Suppressor macrophage (primary cell): Measurements from ENCODE around the gene SSH2.
"Not testable (repeated sequence)": the region's sequence is repeated elsewhere in the genome, so short reads cannot be mapped to it uniquely, and the experiment has no call there.

Experiments
- DNase-seq, 4 experiments: peaks; one replicate each; pipeline ENCODE4 v3.0.0-alpha.2; 2020 to 2022

The SSH2 gene

DNA sequence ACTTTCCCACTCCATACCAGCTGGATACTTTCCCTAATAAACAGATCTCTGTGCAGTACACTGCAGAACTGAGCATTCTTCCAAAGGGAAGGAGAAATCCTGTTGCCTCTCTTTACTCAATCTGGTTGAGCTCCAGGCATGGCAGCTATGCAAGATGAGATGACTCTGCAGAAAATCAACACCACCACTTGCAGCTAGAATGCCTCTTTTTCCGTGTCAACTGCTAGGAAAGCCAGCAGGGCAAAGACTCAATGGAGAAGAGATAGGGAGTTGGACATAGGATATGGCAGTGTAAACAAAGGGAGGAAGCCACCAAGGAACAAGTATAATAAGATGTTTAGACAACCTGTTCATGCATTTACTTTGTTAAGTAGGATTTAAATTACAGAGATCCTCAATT is 266.9 kb downstream of the SSH2 start:
- no peak for DNase-seq

DNA sequence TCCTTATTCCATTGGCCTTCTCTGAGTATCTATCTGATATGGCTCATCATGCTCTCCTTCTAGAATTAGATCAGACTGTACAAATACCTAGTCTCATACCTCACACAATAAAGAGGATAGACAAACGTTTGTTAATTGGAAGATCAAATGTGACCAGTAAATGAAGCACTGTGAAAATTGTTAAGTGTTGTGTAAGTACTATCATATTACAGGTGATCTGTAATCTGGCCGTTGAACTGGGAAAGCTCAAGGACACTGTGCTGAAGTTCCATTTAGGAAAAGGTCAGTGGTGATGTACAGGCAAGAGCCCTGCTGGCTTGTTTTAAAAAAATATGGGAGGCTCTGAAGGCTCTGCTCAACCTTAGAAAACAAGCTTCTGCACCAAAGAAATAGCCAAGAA is 268.8 kb downstream of the SSH2 start:
- no peak for DNase-seq

DNA sequence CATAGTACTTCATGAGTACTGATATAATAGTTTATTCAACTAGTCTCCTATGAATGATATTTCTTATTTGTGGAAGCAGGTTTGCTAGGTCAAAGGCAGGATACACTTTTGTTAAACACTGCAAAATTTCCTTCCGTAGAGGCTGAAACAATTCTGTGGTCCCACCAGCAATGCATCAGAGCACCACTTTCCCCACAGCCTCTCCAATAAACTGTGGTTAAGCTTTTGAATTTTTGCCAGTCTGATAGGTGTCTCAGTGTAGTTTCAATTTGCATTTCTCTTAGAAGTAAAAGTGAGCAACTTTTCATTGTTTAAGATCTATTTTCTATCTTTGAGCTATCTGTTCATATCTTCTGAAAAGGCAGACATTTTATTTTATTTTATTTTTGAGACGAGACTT is 270.9 kb downstream of the SSH2 start:
- no peak for DNase-seq

DNA sequence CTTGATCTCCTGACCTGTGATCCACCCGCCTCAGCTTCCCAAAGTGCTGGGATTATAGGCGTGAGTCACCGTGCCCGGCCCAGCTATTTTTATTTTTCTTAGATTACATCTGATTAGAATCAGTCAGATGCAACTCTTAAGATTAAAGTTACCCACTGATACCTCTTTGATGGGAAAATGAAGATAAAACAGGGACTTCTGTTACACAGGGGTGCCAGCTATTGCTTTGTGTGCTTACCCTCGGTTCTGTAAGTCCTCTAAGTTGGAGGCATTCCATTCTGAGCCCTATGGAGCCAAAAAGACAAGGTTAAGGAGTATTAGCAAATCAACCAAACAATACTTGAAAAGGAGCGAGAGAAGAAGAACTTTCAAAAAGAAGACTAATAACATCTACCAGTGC is 274.7 kb downstream of the SSH2 start:
- DNase-seq, result no peak

DNA sequence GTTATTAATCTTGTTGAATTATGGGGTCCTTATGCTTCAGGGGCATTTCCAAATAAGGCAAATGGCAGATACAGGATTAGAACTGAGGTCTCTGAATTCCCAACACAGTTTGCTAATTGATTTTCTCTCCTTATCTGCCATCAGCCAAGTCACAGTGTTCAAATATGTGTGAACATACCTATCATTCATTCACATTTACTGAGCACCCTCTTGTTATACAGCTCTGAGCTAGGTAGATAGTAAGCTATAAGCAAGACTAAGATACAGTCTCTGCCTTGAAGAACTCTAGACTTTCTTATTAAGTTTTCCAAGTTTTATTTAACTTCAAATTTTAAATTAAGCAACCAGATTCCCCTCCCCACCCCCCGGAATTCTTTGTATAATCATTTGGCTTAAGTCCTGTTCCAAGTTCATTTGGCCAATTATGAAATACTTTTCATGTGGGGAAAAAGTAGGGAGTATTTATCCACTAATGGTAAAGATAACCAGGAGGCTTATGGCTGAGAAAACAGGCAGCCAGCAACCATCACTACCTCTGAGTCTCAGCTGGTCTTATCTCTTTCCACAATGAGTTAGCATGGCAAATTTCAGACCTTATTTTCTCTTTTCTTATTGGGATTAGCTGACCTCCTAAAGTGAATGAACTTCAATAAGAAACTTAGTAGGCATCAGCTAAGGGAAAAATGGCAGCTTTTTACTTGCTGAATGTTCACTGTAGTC is 275.9 kb downstream of the SSH2 start:
- no peak for DNase-seq

DNA sequence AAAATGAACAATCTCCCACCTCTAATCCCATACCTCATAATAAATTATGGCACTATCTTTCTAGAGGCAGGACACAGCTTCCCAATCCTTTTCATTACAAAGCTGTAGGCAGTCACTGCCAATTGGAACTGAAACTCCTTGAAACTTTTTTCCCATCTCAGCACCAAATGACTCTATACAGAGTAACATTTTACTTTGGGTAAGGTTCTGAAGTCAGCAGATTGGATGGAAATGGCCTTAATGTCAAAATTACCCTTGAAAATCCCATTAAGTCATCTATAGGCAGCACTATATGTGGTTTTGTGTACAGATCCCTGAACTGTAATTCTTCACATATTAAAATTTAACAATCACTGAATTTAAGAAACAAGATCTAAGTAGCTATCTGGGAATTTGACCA is 277.1 kb downstream of the SSH2 start:
- DNase-seq, result no peak

DNA sequence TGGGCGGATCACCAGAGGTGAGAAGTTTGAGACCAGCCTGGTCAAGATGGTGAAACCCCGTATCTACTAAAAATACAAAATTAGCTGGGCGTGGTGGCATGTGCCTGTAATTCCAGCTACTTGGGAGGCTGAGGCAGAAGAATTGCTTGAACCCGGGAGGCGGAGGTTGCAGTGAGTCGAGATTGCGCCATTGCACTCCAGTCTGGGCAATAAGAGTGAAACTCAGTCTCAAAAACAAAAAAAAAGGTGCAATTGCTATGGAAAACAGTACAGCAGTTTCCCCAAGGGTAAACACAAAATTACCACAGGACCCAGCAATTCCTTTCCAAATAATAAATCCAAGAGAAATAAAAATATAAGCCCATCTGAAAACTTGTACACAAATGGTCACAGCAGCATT is 278.1 kb downstream of the SSH2 start:
- not testable (repeated sequence) for DNase-seq

DNA sequence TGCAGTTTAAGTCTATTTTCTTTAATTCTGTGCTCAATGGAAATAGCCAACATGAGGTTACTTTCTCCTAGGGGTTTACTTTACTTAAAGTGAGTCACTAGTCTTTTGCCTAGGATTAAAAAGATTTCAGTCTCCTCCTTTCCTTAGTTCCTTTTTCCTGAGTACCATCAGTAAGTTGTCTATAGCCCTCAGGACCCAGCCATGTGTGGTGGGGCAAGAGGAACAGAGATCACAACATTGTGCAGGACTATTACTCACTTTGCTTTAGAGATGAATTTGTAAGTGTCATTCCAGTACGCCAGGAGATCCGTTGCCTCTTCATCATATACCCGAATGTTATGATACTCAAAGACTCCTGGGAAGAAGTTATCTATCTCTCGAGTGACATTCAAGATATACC is 279.6 kb downstream of the SSH2 start:
- DNase-seq, result peak; percentile 34 to 75 (median 63)

DNA sequence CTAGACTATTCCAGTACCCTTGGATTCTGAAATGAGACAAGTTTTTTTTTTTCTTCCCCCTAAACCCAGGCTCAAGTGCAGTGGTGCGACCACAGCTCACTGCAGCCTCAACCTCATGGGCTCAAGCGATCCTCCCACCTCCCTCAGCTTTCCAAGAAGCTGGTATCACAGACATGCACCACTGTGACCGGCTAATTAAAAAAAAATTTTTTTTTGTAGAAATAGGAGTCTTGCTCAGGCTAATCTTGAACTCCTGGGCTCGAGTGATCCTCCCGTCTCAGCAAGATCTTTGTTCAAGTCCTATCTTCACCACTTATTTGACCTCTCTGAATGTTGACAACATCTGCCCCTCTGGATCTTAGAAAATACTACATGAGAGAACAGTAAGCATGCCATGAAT is 280.7 kb downstream of the SSH2 start:
- DNase-seq, result no peak

DNA sequence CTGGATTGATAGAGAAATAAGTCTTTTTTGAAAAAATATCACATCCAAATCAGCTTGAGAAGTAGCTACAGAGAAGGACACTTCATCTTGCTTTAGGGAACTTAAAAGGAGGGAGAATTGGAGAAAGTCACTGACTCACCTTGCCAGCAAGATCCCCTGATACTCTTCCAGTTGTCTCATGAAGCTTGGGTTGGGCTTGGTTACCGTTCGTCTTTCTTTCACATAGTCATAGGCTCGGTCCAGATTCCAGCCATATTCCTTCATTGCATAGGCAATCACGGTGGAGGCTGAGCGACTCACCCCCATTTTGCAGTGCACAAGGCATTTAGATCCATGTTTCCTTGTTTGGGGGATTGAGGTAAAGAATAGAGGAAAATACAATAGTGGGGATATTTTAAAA is 282.0 kb downstream of the SSH2 start:
- no peak for DNase-seq

DNA sequence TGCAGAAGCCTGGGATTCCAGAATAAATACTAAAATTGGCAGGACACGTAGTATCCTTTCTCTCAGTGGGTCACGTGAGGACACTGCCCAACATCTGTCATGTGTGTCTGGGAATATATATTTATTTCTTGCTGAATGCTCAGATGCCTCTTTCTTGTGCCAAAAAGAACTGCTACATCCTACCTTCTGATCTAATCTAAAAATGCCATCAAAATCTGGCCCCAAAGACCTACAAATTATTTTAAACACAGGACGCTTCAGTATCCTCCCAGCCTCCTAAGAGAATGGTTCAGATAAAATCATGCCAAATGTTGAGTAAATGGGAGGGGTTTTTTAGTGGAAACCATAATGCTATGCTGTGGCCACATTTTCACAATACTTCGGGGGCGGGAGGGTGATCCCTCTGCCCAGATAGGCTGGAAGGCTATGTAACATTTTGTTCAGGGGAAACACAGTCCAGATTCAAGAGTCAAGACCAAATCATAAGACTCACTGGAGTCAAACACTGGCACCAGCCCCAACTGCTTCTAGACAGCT is 284.4 kb downstream of the SSH2 start:
- peak; percentile 56 to 79 (median 73) for DNase-seq

DNA sequence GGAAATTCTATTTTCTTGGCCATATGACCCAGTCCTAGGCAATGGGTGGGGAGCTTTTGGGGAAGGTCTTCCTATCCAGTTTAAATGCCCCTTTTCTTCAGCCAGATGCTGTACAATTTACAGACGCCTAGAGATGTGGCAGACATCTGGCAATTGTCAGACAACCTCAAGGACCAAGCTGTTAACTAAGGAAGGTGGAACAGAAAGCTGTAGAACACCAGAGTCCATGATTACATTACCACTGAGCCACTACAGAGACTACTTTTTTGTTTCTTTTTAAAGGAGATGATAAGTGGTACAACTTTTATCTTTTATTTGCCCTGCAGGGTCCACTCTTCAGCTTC is 286.2 kb downstream of the SSH2 start:
- no peak for DNase-seq

DNA sequence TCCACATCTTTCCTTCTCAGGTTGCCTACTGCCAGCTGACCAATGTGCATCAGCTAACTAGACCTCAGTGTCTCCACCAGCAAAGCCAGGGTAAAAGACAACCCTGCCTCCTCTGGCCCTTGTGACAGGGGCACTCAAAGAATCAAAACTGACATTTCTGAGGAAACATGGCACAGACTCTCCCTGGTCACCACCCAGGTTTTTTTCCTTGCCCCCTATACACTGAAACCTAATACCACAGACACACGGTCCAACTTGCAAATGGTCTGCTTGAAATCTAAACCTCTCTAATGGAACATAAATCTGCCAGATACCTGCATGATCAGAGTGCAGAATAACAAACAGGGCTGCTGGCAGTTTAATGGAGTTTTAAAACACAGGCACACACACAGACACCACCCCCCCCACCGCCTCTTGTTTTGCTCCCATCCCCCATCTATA is 287.8 kb downstream of the SSH2 start:
- no peak for DNase-seq

DNA sequence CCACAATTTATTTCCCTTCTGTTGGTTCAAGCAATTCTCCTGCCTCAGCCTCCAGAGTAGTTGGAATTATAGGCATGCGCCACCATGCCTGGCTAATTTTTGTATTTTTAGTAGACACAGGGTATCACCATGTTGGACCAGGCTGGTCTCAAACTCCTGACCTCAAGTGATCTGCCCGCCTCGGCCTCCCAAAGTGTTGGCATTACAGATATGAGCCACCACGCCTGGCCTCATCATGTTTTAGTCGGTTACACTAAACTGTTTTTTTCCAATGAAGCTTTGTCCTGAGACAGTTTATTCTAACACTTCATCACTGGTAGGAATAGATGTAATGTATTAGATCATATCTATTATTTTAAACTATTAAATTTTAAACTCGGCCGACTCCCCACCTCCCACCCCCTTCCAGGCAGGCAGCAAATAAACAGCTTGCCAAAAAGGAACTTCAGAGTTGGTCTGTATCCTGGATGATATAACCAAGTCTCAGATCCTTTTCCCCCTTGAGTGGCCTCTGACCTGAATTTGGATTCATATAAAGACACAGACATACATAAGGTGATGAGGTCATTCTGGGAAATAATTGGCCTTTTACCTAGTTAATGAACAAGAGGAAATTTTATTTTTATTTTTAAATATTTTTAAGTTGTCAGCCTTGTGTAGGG is 288.9 kb downstream of the SSH2 start:
- peak; percentile 39 to 62 (median 48) for DNase-seq

DNA sequence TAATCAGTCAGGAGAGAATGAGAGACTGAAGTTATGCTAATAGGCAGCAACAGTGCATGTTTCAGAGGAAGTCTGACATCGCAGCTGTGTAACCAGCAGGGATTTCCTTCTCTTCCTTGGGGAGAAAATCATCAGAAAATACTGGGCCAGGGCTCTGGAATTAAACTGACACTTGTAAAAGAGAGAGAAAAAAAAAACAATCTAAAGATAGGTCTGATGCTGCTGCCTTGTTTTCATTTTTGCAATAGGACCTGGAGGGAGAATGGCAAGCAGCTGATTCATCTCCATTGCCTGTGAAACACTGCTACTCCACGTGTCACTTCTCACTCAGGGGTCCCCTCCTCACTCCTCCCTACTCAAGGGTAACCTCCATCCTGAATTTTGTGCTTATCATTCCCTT is 289.6 kb downstream of the SSH2 start:
- DNase-seq, result peak in 1 of 4 experiments; percentile 26

DNA sequence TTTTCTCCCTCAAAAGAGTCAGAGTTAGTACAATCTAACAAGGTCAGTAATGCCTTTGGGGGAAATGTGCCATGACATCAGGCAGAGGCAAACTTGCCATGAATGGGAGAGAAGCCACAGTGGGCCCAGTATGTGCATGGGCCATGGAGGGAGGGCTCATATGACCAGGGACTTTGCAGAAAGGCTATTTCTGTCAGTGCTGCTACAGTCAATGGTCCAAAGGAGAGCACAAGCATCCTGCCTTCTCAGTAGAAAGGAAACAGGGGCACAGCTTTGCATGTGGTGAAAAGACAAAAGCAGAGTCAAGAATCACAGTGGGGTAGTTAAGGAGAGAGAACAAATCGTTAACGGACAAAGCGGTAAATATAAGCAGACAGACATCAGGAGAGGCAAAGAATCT is 296.1 kb downstream of the SSH2 start:
- no peak for DNase-seq

DNA sequence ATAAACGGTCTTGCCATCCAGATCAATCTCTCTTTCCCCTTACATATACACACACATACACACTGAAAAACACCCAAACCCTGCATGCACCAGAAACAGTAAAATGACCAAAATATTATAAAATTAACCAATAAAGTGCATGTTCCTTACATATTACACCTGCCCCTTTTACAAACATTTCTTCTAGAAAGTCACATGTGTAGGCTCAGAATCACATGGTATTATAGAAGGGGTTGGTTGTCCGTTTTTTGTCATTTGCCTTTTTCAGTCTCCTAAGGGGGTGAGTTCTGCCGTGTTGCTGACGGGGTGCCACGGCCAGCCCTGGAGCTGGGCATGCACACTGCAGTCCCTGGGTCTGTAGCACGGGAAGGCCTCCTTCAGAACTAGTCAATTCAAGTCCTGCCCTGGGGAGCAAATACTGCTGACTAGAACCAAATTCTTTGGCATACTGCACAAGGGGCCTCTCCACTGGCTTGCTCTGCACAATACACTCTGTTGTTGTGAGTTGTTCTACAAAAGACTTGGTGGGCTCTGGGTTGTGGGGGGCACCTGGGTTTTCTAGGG is 299.3 kb downstream of the SSH2 start:
- no peak for DNase-seq

DNA sequence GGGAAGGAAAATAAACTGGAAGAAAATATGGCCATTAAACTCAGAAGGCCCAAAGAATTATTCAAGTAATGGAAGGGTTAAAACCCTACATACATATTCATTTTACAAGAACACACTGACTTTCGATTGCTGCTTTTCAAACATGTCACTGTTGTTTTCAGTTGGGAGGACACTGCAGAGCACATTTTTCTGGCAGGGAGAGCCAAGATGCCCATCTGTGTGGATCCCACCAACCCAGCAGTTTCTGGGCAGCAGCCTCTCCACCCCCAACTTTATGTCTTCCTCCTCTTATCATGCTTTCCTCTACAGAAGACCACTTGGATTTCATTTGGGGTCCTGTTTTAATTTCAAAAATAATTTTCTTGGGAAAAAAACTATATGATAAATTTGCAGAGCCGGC is 300.2 kb downstream of the SSH2 start:
- no peak for DNase-seq

DNA sequence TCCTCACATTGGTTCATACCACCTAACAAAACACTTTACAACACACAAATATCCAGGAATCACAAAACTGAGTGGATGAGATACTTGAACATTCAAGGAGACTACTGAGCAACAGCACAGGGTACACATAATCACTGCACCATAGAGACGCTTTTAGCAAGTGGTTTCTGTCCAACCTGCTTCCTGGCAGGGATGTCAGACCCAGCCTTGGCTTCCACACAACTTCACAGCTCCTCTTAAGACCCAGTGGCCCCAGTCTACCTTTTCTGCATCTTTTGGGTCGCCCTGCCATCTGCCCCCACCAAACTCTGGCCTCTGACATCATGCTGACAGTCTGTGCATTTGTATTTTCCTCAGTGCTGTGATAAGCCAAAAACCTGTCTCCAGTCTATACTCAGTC is 301.4 kb downstream of the SSH2 start:
- DNase-seq, result no peak

DNA sequence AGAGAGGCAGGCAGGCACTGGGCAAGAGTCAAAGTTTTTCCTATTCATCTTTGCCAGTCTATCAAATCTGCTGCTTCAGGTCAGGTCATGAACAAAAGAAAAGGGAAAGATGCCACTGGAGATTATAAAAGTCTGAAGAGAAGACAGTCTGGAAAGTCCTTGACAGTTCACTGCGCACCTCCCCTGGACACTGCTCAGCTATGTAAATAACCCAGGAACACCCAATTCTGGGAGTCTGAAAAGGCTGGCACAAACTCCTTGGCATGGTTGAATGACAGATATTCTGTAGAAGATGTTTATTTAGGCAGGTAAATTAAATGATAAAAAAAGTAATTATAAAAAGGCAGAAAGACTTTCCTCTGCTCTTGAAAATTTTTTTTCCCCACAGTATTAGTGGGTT is 302.1 kb downstream of the SSH2 start:
- DNase-seq, result no peak

DNA sequence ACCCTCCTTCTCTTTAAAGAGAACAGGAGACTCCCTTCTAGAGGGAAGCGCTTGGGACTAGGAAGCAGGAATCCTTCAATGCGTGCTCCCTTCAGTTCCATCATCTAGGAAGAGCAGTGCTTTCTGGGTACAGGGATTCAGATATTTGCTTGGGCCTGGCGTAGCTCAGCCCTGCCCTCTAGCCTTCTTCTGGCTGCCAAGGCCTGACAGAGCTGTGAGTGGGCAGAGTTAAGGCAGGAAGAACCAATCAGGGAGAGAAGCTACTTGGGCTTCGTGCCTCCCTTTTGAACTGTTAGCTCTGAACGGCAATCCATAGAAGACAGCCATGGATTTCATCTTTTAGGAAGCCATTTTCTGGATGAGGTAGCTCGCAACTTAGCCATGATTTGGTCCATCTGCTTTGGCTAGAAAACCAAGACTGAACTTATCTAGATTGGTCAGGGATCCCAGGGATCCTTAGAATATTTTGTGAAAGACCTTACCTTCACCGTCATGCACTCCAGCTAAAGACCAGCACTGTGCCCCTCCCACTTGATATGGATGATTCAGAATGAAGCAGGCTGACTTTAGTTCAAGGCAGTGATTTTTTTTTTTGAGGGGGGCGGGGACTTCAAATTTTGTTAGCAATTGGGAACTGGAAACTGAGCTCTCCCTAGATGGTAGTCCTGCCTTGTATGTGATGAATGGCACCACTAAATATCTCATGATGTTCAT is 304.8 kb downstream of the SSH2 start:
- DNase-seq, result no peak

DNA sequence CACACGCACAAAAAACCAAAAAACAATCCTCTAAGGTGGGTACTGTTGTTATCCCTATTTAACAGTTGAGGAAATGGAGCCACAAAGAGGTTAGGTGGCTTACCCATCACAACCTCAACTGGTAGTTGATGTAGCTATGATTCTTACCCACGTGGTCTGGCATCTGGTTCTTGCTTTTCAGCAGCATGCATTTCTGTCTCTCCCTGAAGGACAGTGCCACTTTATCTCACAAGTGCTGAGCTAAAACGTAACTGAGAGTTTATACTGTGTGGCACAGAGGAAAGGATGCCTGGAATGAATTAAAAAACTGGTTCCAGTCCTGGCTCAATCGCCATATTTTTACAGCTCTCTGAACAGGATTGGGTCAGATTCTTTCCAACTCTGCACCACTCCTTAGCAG is 305.4 kb downstream of the SSH2 start:
- DNase-seq, result no peak

DNA sequence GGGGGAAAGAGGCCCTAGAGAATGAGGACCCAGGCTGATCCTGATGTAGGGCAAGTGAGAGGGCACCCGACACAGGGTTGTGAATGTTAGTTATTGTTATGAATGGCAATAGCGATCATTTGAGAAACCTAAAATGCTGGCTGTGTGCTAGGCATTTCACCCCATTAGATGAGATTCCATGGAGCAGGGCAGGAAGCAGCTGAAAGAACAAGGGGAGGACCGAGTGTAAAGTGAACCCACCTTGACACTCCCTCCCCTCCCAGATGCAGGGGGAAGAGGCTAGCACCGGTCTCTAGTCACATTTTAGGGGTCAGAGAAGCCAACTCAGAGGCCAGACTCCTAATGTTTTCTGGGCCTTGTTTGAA is 306.8 kb downstream of the SSH2 start:
- no peak for DNase-seq
